C4-2B (cell line): ENCODE measurements around the gene PIK3R4.

ENCODE experiments used
- ZFX ChIP-seq: fragments of 450-650 bp; IDR thresholded peaks from 2 replicates; pipeline ENCODE4 v1.6.1; 2017
- TF ChIP-seq, protein P1 (sequence below): fragments of 450-650 bp; conservative IDR thresholded peaks from 2 replicates; pipeline ENCODE4 v1.5.1; 2017; ENCODE audit warnings: mild to moderate bottlenecking

GRCh38 chr3:130773366-130773765, 26.7 kb upstream of the PIK3R4 start:
- TF ChIP-seq, protein P1, sequence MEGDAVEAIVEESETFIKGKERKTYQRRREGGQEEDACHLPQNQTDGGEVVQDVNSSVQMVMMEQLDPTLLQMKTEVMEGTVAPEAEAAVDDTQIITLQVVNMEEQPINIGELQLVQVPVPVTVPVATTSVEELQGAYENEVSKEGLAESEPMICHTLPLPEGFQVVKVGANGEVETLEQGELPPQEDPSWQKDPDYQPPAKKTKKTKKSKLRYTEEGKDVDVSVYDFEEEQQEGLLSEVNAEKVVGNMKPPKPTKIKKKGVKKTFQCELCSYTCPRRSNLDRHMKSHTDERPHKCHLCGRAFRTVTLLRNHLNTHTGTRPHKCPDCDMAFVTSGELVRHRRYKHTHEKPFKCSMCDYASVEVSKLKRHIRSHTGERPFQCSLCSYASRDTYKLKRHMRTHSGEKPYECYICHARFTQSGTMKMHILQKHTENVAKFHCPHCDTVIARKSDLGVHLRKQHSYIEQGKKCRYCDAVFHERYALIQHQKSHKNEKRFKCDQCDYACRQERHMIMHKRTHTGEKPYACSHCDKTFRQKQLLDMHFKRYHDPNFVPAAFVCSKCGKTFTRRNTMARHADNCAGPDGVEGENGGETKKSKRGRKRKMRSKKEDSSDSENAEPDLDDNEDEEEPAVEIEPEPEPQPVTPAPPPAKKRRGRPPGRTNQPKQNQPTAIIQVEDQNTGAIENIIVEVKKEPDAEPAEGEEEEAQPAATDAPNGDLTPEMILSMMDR, result no peak
- no peak for TF ChIP-seq ZFX
